Activated naive CD8-positive, alpha-beta T cell (primary cell): ENCODE data around the gene LYPLAL1.

Experiments
- H3K27ac Mint-ChIP-seq: one replicate; pipeline ENCODE4 v1.8.0; 2021; ENCODE audit warnings: mixed read lengths
- H3K27me3 Mint-ChIP-seq: one replicate; pipeline ENCODE4 v1.8.0; 2021; ENCODE audit warnings: mixed read lengths
- H3K36me3 Mint-ChIP-seq: one replicate; pipeline ENCODE4 v1.8.0; 2021; ENCODE audit warnings: mixed read lengths
- H3K4me1 Mint-ChIP-seq: one replicate; pipeline ENCODE4 v1.8.0; 2021; ENCODE audit warnings: low read depth, mixed read lengths
- H3K4me3 Mint-ChIP-seq: one replicate; pipeline ENCODE4 v1.8.0; 2021; ENCODE audit warnings: mild to moderate bottlenecking, mixed read lengths
- H3K9me3 Mint-ChIP-seq: one replicate; pipeline ENCODE4 v1.8.0; 2021; ENCODE audit warnings: low read depth, mixed read lengths

The LYPLAL1 gene

GRCh38 chr1:219151467-219151866 lies 22.2 kb upstream of the LYPLAL1 start:
- no peaks in the 10 kb centered on the region for H3K9me3 Mint-ChIP-seq
- H3K36me3 Mint-ChIP-seq: no peaks in the 10 kb centered on the region
- peaks cover 3% of the 10 kb centered on the region for H3K27me3 Mint-ChIP-seq
- H3K4me3 Mint-ChIP-seq: no peak overlapping the region
- no peaks in the 10 kb centered on the region for H3K4me1 Mint-ChIP-seq
- no peak overlapping the region for H3K27ac Mint-ChIP-seq

DNA sequence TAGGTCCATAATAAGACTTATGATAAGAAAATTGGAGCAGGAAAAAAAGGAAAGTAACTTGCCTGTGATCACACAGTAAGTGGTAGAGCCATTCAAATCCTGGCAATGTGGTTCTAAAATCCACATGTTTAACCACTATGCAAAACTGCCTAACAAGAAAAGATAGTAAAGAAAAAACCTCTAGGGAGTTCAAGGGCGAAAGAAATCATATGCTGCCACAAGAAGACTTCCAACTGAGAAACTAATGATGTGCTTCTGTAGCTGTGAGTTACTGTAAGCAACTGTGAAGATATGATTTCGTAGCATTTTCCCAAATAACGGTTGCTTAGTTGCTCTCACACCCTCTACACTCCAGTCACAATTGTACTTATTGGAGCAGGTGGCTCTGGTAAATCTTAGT lies 20.9 kb upstream of the LYPLAL1 start:
- Mint-ChIP-seq H3K4me3 (no peak overlapping the region), H3K36me3 (no peaks in the 10 kb centered on the region), H3K9me3 (no peaks in the 10 kb centered on the region), H3K27ac (no peak overlapping the region), H3K4me1 (no peaks in the 10 kb centered on the region), H3K27me3 (peaks cover 3% of the 10 kb centered on the region)

DNA sequence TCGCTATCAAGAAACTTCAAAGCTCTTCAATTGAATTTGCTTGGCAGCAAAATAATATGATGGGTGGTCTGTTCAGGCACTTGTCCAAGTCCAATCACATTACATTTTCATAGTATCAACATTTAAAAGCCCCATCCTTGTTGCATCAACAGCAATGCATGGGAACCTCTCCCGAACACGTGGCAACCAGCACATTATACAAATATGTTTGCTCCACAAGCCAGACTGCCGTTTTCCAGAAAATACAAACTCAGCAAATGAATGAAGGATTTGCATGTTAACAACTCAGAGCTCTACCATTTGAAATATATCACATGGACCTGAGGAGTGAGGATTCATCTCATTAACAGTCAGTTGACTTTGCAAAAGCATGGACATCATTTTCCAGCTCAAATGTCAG lies 20.0 kb upstream of the LYPLAL1 start:
- no peaks in the 10 kb centered on the region for H3K36me3 Mint-ChIP-seq

GRCh38 chr1:219155135-219155534 lies 18.5 kb upstream of the LYPLAL1 start:
- Mint-ChIP-seq H3K4me3 (no peak overlapping the region), H3K27me3 (peaks cover 6% of the 10 kb centered on the region), H3K36me3 (no peaks in the 10 kb centered on the region), H3K9me3 (no peaks in the 10 kb centered on the region), H3K4me1 (no peaks in the 10 kb centered on the region), H3K27ac (no peak overlapping the region)

More for the DNA sequence above, 20.0 kb upstream of the LYPLAL1 start:
- Mint-ChIP-seq H3K27me3 (peaks cover 3% of the 10 kb centered on the region), H3K9me3 (no peaks in the 10 kb centered on the region), H3K4me3 (no peak overlapping the region), H3K27ac (no peak overlapping the region), H3K4me1 (no peaks in the 10 kb centered on the region)

GRCh38 chr1:219159946-219160645 lies 13.6 kb upstream of the LYPLAL1 start:
- peaks cover 7% of the 10 kb centered on the region for H3K27me3 Mint-ChIP-seq
- H3K4me1 Mint-ChIP-seq: no peaks in the 10 kb centered on the region
- no peak overlapping the region for H3K27ac Mint-ChIP-seq
- no peaks in the 10 kb centered on the region for H3K36me3 Mint-ChIP-seq
- no peak overlapping the region for H3K4me3 Mint-ChIP-seq
- H3K9me3 Mint-ChIP-seq: no peaks in the 10 kb centered on the region

- H3K27ac Mint-ChIP-seq: no peak overlapping the region
- no peaks in the 10 kb centered on the region for H3K4me1 Mint-ChIP-seq
Observed at GRCh38 chr1:219160967-219161366, 12.7 kb upstream of the LYPLAL1 start.

GRCh38 chr1:219161371-219161770 lies 12.3 kb upstream of the LYPLAL1 start:
- Mint-ChIP-seq H3K36me3 (no peaks in the 10 kb centered on the region), H3K27me3 (peaks cover 9% of the 10 kb centered on the region), H3K4me1 (no peaks in the 10 kb centered on the region), H3K27ac (no peak overlapping the region), H3K4me3 (no peak overlapping the region), H3K9me3 (no peaks in the 10 kb centered on the region)

More at GRCh38 chr1:219160967-219161366, 12.7 kb upstream of the LYPLAL1 start:
- Mint-ChIP-seq H3K36me3 (no peaks in the 10 kb centered on the region), H3K4me3 (no peak overlapping the region), H3K9me3 (no peaks in the 10 kb centered on the region), H3K27me3 (peaks cover 9% of the 10 kb centered on the region)

GRCh38 chr1:219163401-219163954 lies 10.2 kb upstream of the LYPLAL1 start:
- H3K9me3 Mint-ChIP-seq: no peaks in the 10 kb centered on the region
- H3K4me1 Mint-ChIP-seq: no peaks in the 10 kb centered on the region
- H3K4me3 Mint-ChIP-seq: no peak overlapping the region
- no peaks in the 10 kb centered on the region for H3K36me3 Mint-ChIP-seq
- H3K27me3 Mint-ChIP-seq: peaks cover 9% of the 10 kb centered on the region
- H3K27ac Mint-ChIP-seq: no peak overlapping the region

- Mint-ChIP-seq H3K36me3 (peaks cover 5% of the 10 kb centered on the region), H3K4me3 (no peak overlapping the region), H3K4me1 (peaks cover 33% of the 10 kb centered on the region), H3K27me3 (no peaks in the 10 kb centered on the region), H3K9me3 (no peaks in the 10 kb centered on the region), H3K27ac (no peak overlapping the region)
Observed at GRCh38 chr1:219171192-219171935, 2.3 kb upstream of the LYPLAL1 start.

GRCh38 chr1:219172821-219173220 lies 857 bp upstream of the LYPLAL1 start:
- H3K27ac Mint-ChIP-seq: peak overlapping the region; percentile 97
- peaks cover 48% of the 10 kb centered on the region for H3K4me1 Mint-ChIP-seq
- no peaks in the 10 kb centered on the region for H3K27me3 Mint-ChIP-seq
- peaks cover 8% of the 10 kb centered on the region for H3K36me3 Mint-ChIP-seq
- no peaks in the 10 kb centered on the region for H3K9me3 Mint-ChIP-seq
- peak overlapping the region; percentile 98 for H3K4me3 Mint-ChIP-seq

DNA sequence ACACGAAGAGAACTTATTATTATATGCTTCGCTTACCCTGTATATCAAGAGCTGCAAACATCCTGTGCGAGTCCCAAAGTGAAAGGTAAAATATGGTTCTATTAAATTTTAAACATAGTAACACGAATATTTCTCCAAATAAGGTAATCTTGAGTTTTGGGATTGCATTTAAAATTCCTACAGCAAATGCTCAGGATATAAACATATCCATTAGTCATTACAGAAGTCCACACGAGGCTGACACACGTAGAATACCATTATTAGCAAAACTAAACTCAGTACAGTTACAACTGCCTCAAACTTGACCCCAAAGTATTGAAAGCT lies 282 bp upstream of the LYPLAL1 start:
- H3K4me3 Mint-ChIP-seq: peak overlapping the region; percentile 98
- no peaks in the 10 kb centered on the region for H3K9me3 Mint-ChIP-seq
- H3K27me3 Mint-ChIP-seq: no peaks in the 10 kb centered on the region
- H3K27ac Mint-ChIP-seq: peak overlapping the region; percentile 97
- peaks cover 49% of the 10 kb centered on the region for H3K4me1 Mint-ChIP-seq
- peaks cover 8% of the 10 kb centered on the region for H3K36me3 Mint-ChIP-seq

GRCh38 chr1:219174460-219175211 lies 958 bp downstream of the LYPLAL1 start:
- H3K4me1 Mint-ChIP-seq: peaks cover 54% of the 10 kb centered on the region
- peak overlapping the region; percentile 98 for H3K4me3 Mint-ChIP-seq
- no peaks in the 10 kb centered on the region for H3K9me3 Mint-ChIP-seq
- H3K27ac Mint-ChIP-seq: peak overlapping the region; percentile 97
- H3K36me3 Mint-ChIP-seq: peaks cover 12% of the 10 kb centered on the region
- H3K27me3 Mint-ChIP-seq: no peaks in the 10 kb centered on the region

DNA sequence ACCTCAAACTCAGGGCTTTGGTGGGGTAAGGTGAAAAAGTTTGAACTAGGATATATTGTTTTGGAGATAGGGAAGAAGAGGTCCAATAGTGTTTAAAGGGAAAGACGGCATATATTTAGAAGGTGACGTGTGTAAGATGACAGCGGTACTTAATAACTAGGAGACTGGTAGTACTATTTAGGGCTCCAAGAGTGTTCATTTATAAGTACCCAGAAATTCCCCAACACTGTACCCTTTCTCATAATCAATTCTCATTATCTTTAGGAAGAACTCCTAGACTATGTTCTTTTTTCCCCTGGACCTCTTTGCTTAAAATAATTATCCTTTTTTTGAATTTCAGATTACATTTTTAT lies 1.5 kb downstream of the LYPLAL1 start:
- H3K27me3 Mint-ChIP-seq: no peaks in the 10 kb centered on the region
- peaks cover 54% of the 10 kb centered on the region for H3K4me1 Mint-ChIP-seq
- H3K9me3 Mint-ChIP-seq: no peaks in the 10 kb centered on the region
- peaks cover 12% of the 10 kb centered on the region for H3K36me3 Mint-ChIP-seq
- H3K27ac Mint-ChIP-seq: peak overlapping the region; percentile 97
- H3K4me3 Mint-ChIP-seq: peak overlapping the region; percentile 98

- Mint-ChIP-seq H3K27ac (no peak overlapping the region), H3K4me3 (peak overlapping the region; percentile 42), H3K9me3 (no peaks in the 10 kb centered on the region), H3K4me1 (peaks cover 54% of the 10 kb centered on the region), H3K27me3 (no peaks in the 10 kb centered on the region), H3K36me3 (peaks cover 12% of the 10 kb centered on the region)
Observed at GRCh38 chr1:219176168-219176567, 2.5 kb downstream of the LYPLAL1 start.

GRCh38 chr1:219177363-219177762 lies 3.7 kb downstream of the LYPLAL1 start:
- Mint-ChIP-seq H3K27ac (no peak overlapping the region), H3K27me3 (no peaks in the 10 kb centered on the region)

More at GRCh38 chr1:219177363-219177762, 3.7 kb downstream of the LYPLAL1 start:
- Mint-ChIP-seq H3K9me3 (no peaks in the 10 kb centered on the region), H3K4me1 (peaks cover 60% of the 10 kb centered on the region), H3K4me3 (no peak overlapping the region), H3K36me3 (peaks cover 17% of the 10 kb centered on the region)
